GM12878 (cell line): Measurements from ENCODE around the gene EBLN2. TPM values are rescaled to one million over a fixed set of nuclear protein-coding genes. Genes with fewer than 3 reads are reported as not detected.

ENCODE experiments used
- ATAC-seq: fragments of 200-7000 bp; cut with Tn5 transposase; 3 replicates; pipeline ENCODE4 v1.9.1; 2020; ENCODE audit warnings: mild to moderate bottlenecking, moderate library complexity
- BruUV-seq: library from RNA; stranded (reverse); fragments of 400-500 nt; replicated peaks from 2 replicates; lab custom pipeline; 2021; lab: Mats Ljungman, UMichigan
- CTCF ChIA-PET: fragments of 300-600 bp; sonication (Branson Sonifier 250); formaldehyde crosslinking; extraction: SDS; loops from one replicate; lab custom pipeline; 2021; ENCODE audit warnings: inconsistent platforms; lab: Yijun Ruan, JAX
- POLR2A ChIA-PET: fragments of 350-600 bp; formaldehyde crosslinking; extraction: SDS; loops from one replicate; lab custom pipeline; 2021; ENCODE audit warnings: inconsistent platforms; lab: Charles Lee
- RAD21 ChIA-PET: fragments of 300-600 bp; sonication (Branson Sonifier 250); formaldehyde crosslinking; loops from one replicate; lab custom pipeline; 2023; ENCODE audit warnings: antibody characterized with exemption; ENCODE audit not compliant: unreplicated experiment; lab: Charles Lee
- SMC1A ChIA-PET: fragments of 300-600 bp; sonication (Branson Sonifier 250); formaldehyde crosslinking; loops from one replicate; lab custom pipeline; 2023; ENCODE audit not compliant: unreplicated experiment, uncharacterized antibody; lab: Charles Lee
- DNase-seq: peaks from one replicate; pipeline ENCODE4 v3.0.0-alpha.2; 2011; ENCODE audit warnings: low read depth, low spot score
- FAIRE-seq: peaks from 3 replicates; lab custom pipeline; 2011; peaks lifted over from hg19 to GRCh38; lab: Jason Lieb, UNC
- H2AFZ ChIP-seq: 2 replicates; pipeline ENCODE4 v1.6.0; 2011; ENCODE audit warnings: low read depth, low read length, control low read depth; ENCODE audit not compliant: control insufficient read depth
- H3K27ac ChIP-seq: 2 replicates; pipeline ENCODE4 v1.5.1; 2011; ENCODE audit warnings: control low read depth; ENCODE audit not compliant: control insufficient read depth, insufficient read depth
- H3K27me3 ChIP-seq, 2 experiments: replicated peaks in 1 of 2; 2 replicates each; pipeline versions ENCODE4 v1.6.0 to v1.6.1; 2011; ENCODE audit warnings: low read length in 1 of 2; ENCODE audit not compliant: control insufficient read depth in 2 of 2, insufficient read depth in 2 of 2
- H3K36me3 ChIP-seq, 2 experiments: 2 replicates each; pipeline ENCODE4 v1.5.1; 2011; ENCODE audit warnings: low read length in 1 of 2; ENCODE audit not compliant: control insufficient read depth in 2 of 2, insufficient read depth in 2 of 2
- H3K4me1 ChIP-seq: 2 replicates; pipeline ENCODE4 v1.6.1; 2011; ENCODE audit warnings: mild to moderate bottlenecking, low read length, moderate library complexity, mixed read lengths; ENCODE audit not compliant: control insufficient read depth, insufficient read depth
- H3K4me2 ChIP-seq: 2 replicates; pipeline ENCODE4 v1.6.0; 2011; ENCODE audit warnings: control low read depth; ENCODE audit not compliant: control insufficient read depth, insufficient read depth
- H3K4me3 ChIP-seq: fragments of 200-600 bp; sonication (generic); 2 replicates; pipeline ENCODE4 v1.5.1; 2016
- H3K79me2 ChIP-seq: 2 replicates; pipeline ENCODE4 v1.6.0; 2011; ENCODE audit warnings: low read length; ENCODE audit not compliant: control insufficient read depth, insufficient read depth
- H3K9ac ChIP-seq: 2 replicates; pipeline ENCODE4 v1.8.0; 2011; ENCODE audit warnings: low read length, control low read depth, mixed read lengths; ENCODE audit not compliant: control insufficient read depth, insufficient read depth
- H3K9me3 ChIP-seq: replicated peaks from 3 replicates; pipeline ENCODE4 v1.5.1; 2011; ENCODE audit warnings: mild to moderate bottlenecking, low read length; ENCODE audit not compliant: control insufficient read depth, insufficient read depth
- H4K20me1 ChIP-seq: 2 replicates; pipeline ENCODE4 v1.6.0; 2011; ENCODE audit not compliant: control insufficient read depth, insufficient read depth
- CREM ChIP-seq: IDR thresholded peaks from 2 replicates; pipeline ENCODE4 v1.6.1; 2014; ENCODE audit warnings: antibody characterized with exemption, low read depth
- JUNB ChIP-seq: IDR thresholded peaks from 2 replicates; pipeline ENCODE4 v1.6.1; 2016; ENCODE audit warnings: antibody characterized with exemption, mild to moderate bottlenecking
- LARP7 ChIP-seq: fragments of 450-650 bp; IDR thresholded peaks from 2 replicates; pipeline ENCODE4 v1.6.1; 2017; ENCODE audit warnings: mild to moderate bottlenecking
- NFYB ChIP-seq: IDR thresholded peaks from 2 replicates; pipeline ENCODE4 v1.6.1; 2011; ENCODE audit warnings: low read depth, mild to moderate bottlenecking, low read length, improper control_type of control experiment, moderate library complexity; ENCODE audit not compliant: insufficient read depth
- PAX5 ChIP-seq: IDR thresholded peaks from 2 replicates; pipeline ENCODE4 v1.6.1; 2011; ENCODE audit warnings: low read depth, low read length, borderline replicate concordance
- SMAD5 ChIP-seq: IDR thresholded peaks from 2 replicates; pipeline ENCODE4 v1.6.1; 2016; ENCODE audit warnings: antibody characterized with exemption, low read depth
- ZNF687 ChIP-seq: fragments of 450-650 bp; IDR thresholded peaks from 2 replicates; pipeline ENCODE4 v1.6.1; 2017; ENCODE audit warnings: mild to moderate bottlenecking, moderate library complexity
- WGBS: methylation state at CpG from one replicate; pipeline ENCODE4 v1.1.6; 2016; ENCODE audit warnings: low lambda C conversion rate; ENCODE audit not compliant: insufficient replicate concordance, insufficient coverage; ENCODE audit errors: missing lambda C conversion rate; 5-methylcytosine and 5-hydroxymethylcytosine counted together
- in situ Hi-C: fragments of 300-500 bp; cut with MboI; formaldehyde crosslinking; loops from 9 replicates; pipeline ENCODE4 v1.14.3; 2018; ENCODE audit warnings: mixed read lengths
- intact Hi-C: fragments of 100-400 bp; cut with micrococcal nuclease; formaldehyde crosslinking; loops from one replicate; pipeline ENCODE4 v1.14.2; 2022; ENCODE audit not compliant: unreplicated experiment
- polyA plus RNA-seq, 11 experiments: library from polyadenylated mRNA; depleted of rRNA in 4 of 11; unstranded in 6 of 11; stranded (reverse) in 5 of 11; fragments of >200 nt; fragmentation: Nextera tagmentation in 4 of 11; fragmentation: Illumina TruSeq in 1 of 11; extraction: Ambion mirVana in 4 of 11; extraction: Trizol in 1 of 11; gene quantifications; 1 replicate in 1 of 11; 2 replicates in 10 of 11; pipeline versions ENCODE4 v1.2.1 to v1.2.3, GENCODE V29; 2011 to 2016; ENCODE audit warnings: inconsistent platforms in 2 of 11, missing spikeins in 2 of 11, low read depth in 1 of 11
- total RNA-seq, 4 experiments: library from RNA; depleted of rRNA in 3 of 4; stranded (reverse); fragments of >200 nt in 3 of 4; fragmentation: Illumina TruSeq in 1 of 4; extraction: Trizol in 1 of 4; gene quantifications; 2 replicates each; pipeline versions ENCODE4 v1.2.1 to v1.2.3, GENCODE V29; 2013 to 2021

The EBLN2 gene
- total and polyA plus RNA-seq, 10 of the 15 experiments (the other 5 are each of a cell fraction or from before 2014, with no cell fraction given) = 0.84 to 6.8 (median 3.6) TPM

GRCh38 chr3:73049319-73049718, 12.1 kb upstream of the EBLN2 start (continued):
- no peak for TF ChIP-seq SMAD5
- TF ChIP-seq JUNB = no peak
- no peak for TF ChIP-seq LARP7
- TF ChIP-seq NFYB = no peak

DNA sequence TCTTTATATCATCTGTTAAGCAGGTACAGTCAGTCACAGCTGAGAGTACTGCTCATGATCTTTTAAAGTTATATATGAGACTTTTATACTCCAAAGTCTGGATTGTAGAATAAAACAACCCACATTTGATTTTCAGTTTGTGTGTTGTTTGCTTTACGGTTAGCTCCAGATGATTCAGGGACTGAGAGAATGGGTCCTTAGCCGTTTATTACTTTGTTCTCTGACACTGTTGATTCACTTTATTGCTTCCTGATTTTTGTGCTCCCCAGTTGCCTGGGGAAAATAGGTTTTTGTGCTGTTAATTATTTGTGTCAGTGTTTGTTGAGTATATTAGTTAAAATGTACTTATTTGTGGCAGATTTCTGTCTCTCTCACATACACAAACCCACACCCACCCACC, 8.6 kb upstream of the EBLN2 start:
- Histone ChIP-seq H4K20me1 (no peaks in the 10 kb centered on the region), H3K9me3 (no peaks in the 10 kb centered on the region), H3K4me2 (no peak overlapping the region), H3K9ac (no peak overlapping the region), H2AFZ (no peak overlapping the region), H3K27me3 (no peaks in the 10 kb centered on the region), H3K79me2 (peaks cover 37% of the 10 kb centered on the region), H3K4me1 (no peaks in the 10 kb centered on the region; the same call in 1 of the 2 replicates), H3K36me3 (peaks cover 2 to 15% of the 10 kb centered on the region in 2 experiments; a peak in 3 of 4 replicates), H3K4me3 (no peak overlapping the region), H3K27ac (no peak overlapping the region)
- CTCF ChIA-PET = interaction anchor here (1.1 to 8.0 kb wide), 2 partner anchors 59 to 112 kb away, joined by 3 to 110 read pairs; no protein-coding TSS in a partner anchor
- BruUV-seq = no TSS peak
- in situ Hi-C loops (loop anchor here (10.0 kb wide), 1 partner anchor 198 kb away; no protein-coding TSS in a partner anchor), intact Hi-C loops (no loop called here)
- no peak for FAIRE-seq
- SMC1A ChIA-PET = interaction anchor here (5.3 kb wide), 1 partner anchor 55 kb away, joined by 62 read pairs; the partner anchor contains the start of gene PPP4R2
- TF ChIP-seq PAX5 = no peak
- no peak for TF ChIP-seq CREM
- no peak for TF ChIP-seq ZNF687
- 74% methylated on average over 2 of the region's 2 CpGs for WGBS
- POLR2A ChIA-PET = no interaction called here
- RAD21 ChIA-PET = interaction anchor here (0.5 kb wide), 1 partner anchor 233 kb away, joined by 3 read pairs; no protein-coding TSS in a partner anchor
- DNase-seq = no peak
- no peak for ATAC-seq
